T-helper 2 cell treated with Interferon-gamma antibody and Interleukin-4, amounts not matched to agents 100 ng/mL and 5 ng/mL, for 36 hours (primary cell): ENCODE data around the gene C19orf53. TPM values are rescaled to one million over a fixed set of nuclear protein-coding genes. Genes with fewer than 3 reads are reported as not detected.

ENCODE experiments used
- intact Hi-C: fragments of 100-400 bp; cut with micrococcal nuclease; formaldehyde crosslinking; loops from one replicate; pipeline ENCODE4 v1.15.1; 2023
- total RNA-seq: library from RNA; stranded (reverse); gene quantifications from 2 replicates; pipeline ENCODE4 v1.2.3, GENCODE V29; 2022

The C19orf53 gene
- total RNA-seq, 1 donor from 2014 or later, result 103 TPM

GRCh38 chr19:13794757-13795589 is 20.7 kb downstream of the C19orf53 start, which contains the start of gene ZSWIM4:
ZSWIM4 (plus strand) TSS chr19:13795443; CDS start chr19:13795649, 206 bp downstream.
- intact Hi-C loops, result loop anchor here (1.0 to 5.0 kb wide), 4 partner anchors 21 to 643 kb away; partner anchors contain the start of genes C19orf53, IER2 and STX10

- intact Hi-C loops, result loop anchor here (1.0 to 5.0 kb wide), 4 partner anchors 21 to 643 kb away; partner anchors contain the start of genes C19orf53, IER2 and STX10
Observed at GRCh38 chr19:13795595-13796300, 21.5 kb downstream of the C19orf53 start.

- intact Hi-C loops, result loop anchor here (5.0 kb wide), 1 partner anchor 644 kb away; the partner anchor contains the start of genes IER2 and STX10
Observed at GRCh38 chr19:13796301-13797057, 22.2 kb downstream of the C19orf53 start.

GRCh38 chr19:13797058-13797440 is 22.8 kb downstream of the C19orf53 start:
- intact Hi-C loops, result loop anchor here (5.0 kb wide), 1 partner anchor 645 kb away; the partner anchor contains the start of genes IER2 and STX10

- intact Hi-C loops, result loop anchor here (5.0 kb wide), 1 partner anchor 646 kb away; the partner anchor contains the start of genes IER2 and STX10
Observed at GRCh38 chr19:13797870-13798269, 23.6 kb downstream of the C19orf53 start.

GRCh38 chr19:13799669-13800068 is 25.4 kb downstream of the C19orf53 start:
- intact Hi-C loops, result loop anchor here (5.0 kb wide), 1 partner anchor 647 kb away; the partner anchor contains the start of genes IER2 and STX10

- intact Hi-C loops, result no loop called here
Observed at GRCh38 chr19:13803038-13803437, 28.8 kb downstream of the C19orf53 start.

- intact Hi-C loops, result no loop called here
Observed at GRCh38 chr19:13804830-13805683, 30.8 kb downstream of the C19orf53 start.

GRCh38 chr19:13806728-13807127 is 32.5 kb downstream of the C19orf53 start:
- intact Hi-C loops, result no loop called here

- intact Hi-C loops, result no loop called here
Observed at GRCh38 chr19:13807421-13808021, 33.3 kb downstream of the C19orf53 start.

- intact Hi-C loops, result no loop called here
Observed at GRCh38 chr19:13808856-13809255, 34.6 kb downstream of the C19orf53 start.

- intact Hi-C loops, result no loop called here
Observed at GRCh38 chr19:13812544-13812943, 38.3 kb downstream of the C19orf53 start.

GRCh38 chr19:13813147-13813546 is 38.9 kb downstream of the C19orf53 start:
- intact Hi-C loops, result no loop called here

- intact Hi-C loops, result no loop called here
Observed at GRCh38 chr19:13814550-13814949, 40.3 kb downstream of the C19orf53 start.

- intact Hi-C loops, result no loop called here
Observed at GRCh38 chr19:13817018-13817614, 42.9 kb downstream of the C19orf53 start.

GRCh38 chr19:13817615-13818371 is 43.5 kb downstream of the C19orf53 start:
- intact Hi-C loops, result no loop called here

- intact Hi-C loops, result no loop called here
Observed at GRCh38 chr19:13819238-13819637, 45.0 kb downstream of the C19orf53 start.

GRCh38 chr19:13821292-13821691 is 47.0 kb downstream of the C19orf53 start:
- intact Hi-C loops, result no loop called here

- intact Hi-C loops, result no loop called here
Observed at GRCh38 chr19:13823256-13823655, 49.0 kb downstream of the C19orf53 start.
